Neural cell (in vitro differentiated cells): ENCODE measurements around the gene RBM6.

Source experiments
- EP300 ChIP-seq: fragments of 450-650 bp; conservative IDR thresholded peaks from 2 replicates; pipeline ENCODE4 v1.6.1; 2014; ENCODE audit warnings: antibody characterized with exemption, mild to moderate bottlenecking, moderate library complexity; ENCODE audit not compliant: poor library complexity, severe bottlenecking
- EZH2 ChIP-seq: fragments of 200-600, 300-800 bp; shearing (Covaris generic), sonication (generic); IDR thresholded peaks from 2 replicates; pipeline ENCODE4 v1.6.1; 2014; ENCODE audit warnings: antibody characterized with exemption, low read length, borderline replicate concordance, mild to moderate bottlenecking; ENCODE audit not compliant: insufficient read depth, poor library complexity, severe bottlenecking
- MXI1 ChIP-seq: fragments of 450-650 bp; conservative IDR thresholded peaks from 2 replicates; pipeline ENCODE4 v1.6.1; 2014; ENCODE audit warnings: antibody characterized with exemption, mild to moderate bottlenecking; ENCODE audit not compliant: poor library complexity, severe bottlenecking
- POLR2AphosphoS5 ChIP-seq: IDR thresholded peaks from 2 replicates; pipeline ENCODE4 v1.6.1; 2012
- RAD21 ChIP-seq: fragments of 450-650 bp; conservative IDR thresholded peaks from 2 replicates; pipeline ENCODE4 v1.6.1; 2014; ENCODE audit warnings: antibody characterized with exemption, mild to moderate bottlenecking, moderate library complexity
- REST ChIP-seq: IDR thresholded peaks from 2 replicates; pipeline ENCODE4 v1.6.1; 2012; ENCODE audit warnings: borderline replicate concordance
- SMC3 ChIP-seq: fragments of 450-650 bp; conservative IDR thresholded peaks from 2 replicates; pipeline ENCODE4 v1.6.1; 2014; ENCODE audit warnings: antibody characterized with exemption, mild to moderate bottlenecking, moderate library complexity; ENCODE audit not compliant: poor library complexity
- TF ChIP-seq, protein P1 (sequence below): fragments of 450-650 bp; IDR thresholded peaks from 2 replicates; pipeline ENCODE4 v1.5.1; 2014; ENCODE audit warnings: antibody characterized with exemption, mild to moderate bottlenecking, moderate library complexity; ENCODE audit not compliant: poor library complexity, severe bottlenecking

- TF ChIP-seq, protein P1, sequence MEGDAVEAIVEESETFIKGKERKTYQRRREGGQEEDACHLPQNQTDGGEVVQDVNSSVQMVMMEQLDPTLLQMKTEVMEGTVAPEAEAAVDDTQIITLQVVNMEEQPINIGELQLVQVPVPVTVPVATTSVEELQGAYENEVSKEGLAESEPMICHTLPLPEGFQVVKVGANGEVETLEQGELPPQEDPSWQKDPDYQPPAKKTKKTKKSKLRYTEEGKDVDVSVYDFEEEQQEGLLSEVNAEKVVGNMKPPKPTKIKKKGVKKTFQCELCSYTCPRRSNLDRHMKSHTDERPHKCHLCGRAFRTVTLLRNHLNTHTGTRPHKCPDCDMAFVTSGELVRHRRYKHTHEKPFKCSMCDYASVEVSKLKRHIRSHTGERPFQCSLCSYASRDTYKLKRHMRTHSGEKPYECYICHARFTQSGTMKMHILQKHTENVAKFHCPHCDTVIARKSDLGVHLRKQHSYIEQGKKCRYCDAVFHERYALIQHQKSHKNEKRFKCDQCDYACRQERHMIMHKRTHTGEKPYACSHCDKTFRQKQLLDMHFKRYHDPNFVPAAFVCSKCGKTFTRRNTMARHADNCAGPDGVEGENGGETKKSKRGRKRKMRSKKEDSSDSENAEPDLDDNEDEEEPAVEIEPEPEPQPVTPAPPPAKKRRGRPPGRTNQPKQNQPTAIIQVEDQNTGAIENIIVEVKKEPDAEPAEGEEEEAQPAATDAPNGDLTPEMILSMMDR, result no peak
- TF ChIP-seq EZH2 (no peak), MXI1 (no peak), RAD21 (no peak), SMC3 (no peak), REST (no peak), POLR2AphosphoS5 (no peak), EP300 (no peak)
These were observed 117.8 kb downstream of the RBM6 start for GRCh38 chr3:50057756-50058155.
